ENCODE results near the gene CRYBA1.

Gene CRYBA1

DNA sequence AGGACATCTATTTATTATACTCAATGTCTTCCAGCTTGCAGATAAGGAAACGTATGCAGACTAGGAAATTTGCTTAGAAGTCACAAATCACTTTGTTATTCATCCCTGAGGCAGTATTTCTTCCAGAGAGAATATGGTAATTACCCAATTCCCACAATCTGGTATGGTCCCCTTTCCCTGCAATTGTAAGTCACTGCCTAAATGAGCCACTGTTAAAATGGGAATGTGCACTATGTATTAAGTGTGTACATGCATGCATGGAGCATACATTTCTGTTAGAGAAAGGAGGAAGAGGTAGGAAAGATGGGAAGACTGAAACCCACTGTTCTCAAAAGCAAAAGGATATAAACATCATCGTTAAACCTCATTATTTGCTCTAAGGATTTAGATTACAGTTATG lies 37.3 kb downstream of the CRYBA1 start:
- DNase-seq, result no peak

DNA sequence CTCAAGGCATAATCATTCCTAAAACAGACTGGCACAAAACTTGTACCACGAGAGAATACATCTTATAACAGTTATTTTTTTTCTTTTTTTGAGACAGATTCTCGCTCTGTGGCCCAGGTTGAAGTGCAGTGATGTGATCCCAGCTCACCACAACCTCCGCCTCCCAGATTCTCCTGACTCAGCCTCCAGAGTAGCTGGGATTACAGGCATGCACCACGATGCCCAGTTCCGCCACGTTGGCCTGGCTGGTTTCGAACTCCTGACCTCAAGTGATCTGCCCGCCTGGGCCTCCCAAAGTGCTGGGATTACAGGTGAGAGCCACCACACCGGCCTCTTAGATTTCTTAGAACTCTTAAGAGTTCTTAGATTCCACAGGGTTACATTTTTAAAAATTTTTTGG lies 43.2 kb downstream of the CRYBA1 start:
- no peak for DNase-seq

DNA sequence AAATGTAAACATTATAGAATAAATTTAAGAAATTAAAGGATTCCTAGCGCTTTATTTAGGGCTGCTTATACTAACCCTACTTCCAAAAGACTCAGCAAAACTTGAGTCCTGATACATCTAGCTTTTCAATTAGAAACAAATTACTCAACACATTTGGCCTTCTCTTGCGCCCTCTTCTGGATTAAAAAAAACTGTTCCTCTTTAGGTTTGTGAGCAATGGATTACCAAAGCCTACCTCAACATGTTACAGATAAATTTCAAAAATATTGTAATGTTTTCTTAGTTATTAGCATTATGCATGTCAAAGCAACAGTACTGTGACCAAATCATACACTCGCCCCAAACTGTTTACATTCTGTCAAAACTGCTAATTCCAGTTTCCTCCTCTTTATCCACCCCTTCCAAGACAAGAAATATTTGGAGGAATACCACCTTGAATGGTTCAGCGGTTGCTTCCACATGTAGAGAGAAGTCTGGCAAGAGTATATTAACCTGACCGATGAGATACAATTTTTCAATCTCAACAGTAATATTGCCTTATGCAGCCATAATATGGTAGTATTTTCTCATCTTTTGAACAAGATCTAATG lies 44.6 kb downstream of the CRYBA1 start:
- peak; percentile 12 to 60 for DNase-seq

DNA sequence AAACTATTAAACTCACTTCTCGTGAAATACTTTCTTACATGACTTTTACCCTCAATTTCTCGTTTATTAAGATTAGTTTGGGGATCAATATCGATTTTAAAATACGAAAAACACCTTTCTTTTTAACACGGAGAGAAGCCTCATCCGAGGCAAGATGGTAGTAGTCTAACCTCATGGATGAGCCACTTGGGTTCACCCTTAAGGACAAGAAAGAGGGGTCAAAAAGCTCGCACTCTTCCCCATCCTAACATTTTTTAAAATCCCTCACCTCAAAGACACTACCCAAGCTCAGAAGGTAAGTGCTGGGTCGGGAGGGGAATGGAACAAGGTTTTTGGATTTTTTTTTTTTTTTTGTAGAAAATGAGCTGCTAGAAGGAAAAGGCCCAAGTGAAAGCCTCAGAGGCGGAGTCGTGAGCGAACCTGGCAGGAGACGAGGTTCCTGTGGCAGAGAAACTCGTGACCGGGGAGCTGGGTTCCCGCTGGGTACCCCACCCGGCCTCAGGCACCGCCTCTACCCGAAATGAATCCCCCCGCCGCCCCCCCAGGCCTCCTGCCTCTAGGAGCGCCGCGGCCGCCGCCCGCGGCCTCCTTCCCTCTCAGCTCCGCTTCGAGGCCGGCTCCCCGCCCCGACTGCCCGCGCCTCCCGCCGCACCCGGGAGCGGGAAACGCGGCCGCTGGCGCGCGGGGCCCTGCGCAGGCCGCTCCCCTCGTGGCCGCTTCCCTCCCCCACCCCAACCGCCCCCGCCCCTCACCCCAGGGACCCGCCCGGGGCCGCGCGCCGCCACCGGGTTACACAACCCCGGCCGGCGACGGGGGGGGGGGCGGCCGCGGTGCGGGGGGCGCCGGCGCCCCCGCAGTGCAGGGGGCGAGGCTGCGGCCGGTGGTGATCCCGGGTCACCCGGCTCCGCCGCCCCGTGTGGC lies 45.7 kb downstream of the CRYBA1 start:
- peak in 1 of 2 experiments; percentile 18 for DNase-seq

DNA sequence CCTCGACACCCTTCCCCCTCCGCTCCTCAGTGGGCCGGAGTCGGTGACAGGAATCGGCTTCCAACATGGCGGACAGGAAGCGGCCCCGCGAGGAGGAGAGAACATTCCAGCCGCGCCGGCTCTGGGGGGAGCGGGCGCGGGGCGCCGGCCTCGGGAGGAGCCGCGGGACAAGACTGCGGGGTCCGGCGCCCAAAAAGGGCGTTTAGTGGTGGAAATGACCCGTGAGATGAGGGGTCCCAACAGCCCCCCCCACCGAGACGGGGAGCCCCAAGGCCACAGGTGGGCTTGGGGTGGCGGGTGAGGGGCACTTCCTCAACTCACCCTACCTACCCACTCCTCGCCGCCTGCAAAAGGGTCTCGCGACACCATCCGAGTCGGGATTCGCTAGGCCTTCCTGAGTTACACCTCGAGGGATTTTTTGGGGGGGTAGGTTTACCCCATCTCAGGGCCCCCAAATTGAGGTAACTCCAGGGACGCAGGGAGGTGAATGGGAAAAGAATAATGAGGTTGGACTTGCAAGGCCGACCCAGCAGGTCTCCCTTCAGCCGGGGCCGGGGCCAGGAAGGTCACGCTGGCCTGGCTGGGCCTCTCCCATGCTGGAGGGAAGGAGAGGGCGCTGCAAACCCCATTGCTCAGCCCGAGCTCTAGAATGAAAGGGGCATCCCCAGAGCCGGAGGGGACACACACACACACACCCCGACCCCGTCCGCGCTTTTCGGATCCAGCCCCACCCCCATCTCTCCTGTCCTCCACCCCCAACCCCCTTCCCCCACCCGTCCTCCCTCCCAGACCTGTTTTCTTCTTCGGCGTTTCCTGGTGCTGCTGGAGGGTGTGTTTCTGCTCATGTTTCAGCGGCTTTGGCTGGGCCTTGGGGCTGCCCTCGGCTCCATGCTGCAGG lies 46.6 kb downstream of the CRYBA1 start:
- DNase-seq, result peak; percentile 18 to 50

DNA sequence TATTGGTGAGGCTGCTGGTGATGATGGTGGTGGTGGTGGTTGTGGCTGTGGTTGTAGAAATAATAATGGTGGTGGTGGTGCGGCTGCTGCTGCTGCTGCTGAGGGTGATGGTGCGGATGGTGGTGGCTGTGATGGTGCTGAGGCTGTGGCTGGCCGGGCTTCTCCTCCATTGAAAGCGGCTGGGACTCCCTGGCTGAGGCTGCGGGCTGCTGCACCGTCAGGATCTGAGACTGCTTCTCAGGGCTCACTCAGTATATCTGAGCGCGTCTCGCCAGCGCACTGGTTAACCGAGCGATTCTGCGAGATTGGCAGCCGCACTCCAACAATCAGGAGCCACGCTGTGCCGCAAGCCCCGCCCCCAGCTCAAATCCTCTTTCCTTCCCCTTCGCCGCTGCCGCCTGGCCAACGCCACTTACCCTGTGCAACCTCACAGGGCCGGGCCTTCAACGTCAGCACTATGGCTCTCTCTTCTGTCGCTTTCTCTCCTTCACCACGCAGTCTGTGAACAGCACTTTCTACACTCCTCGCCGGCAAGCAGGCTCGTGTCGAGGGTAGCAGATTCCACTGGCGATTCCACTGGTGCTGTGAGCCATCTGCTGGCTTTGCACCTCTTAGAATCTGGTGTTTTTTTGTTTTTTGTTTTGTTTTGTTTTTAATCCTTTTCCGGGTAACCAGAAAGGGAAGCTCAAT lies 47.4 kb downstream of the CRYBA1 start, which contains the start of gene NUFIP2:
NUFIP2 (minus strand) TSS at position 259 of the 690 bp plus-strand sequence; CDS start at position 170, 89 bp downstream.
- peak; percentile 96 to 97 for DNase-seq

DNA sequence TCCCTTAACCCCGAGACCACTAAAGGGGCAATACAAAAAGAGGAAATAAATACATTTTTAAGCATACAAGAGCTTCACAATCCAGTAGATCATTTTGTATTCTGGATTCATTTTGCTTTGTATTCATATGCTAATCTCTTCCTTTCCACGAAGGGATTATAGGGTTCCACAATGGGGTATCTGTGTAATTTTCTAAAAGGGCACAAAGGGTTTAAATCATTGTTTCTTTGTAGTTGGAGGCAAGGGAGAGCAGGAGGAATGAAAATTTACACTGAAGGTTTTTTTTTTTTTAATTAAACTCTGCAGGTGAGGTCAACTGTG lies 47.9 kb downstream of the CRYBA1 start:
- DNase-seq, result no peak

DNA sequence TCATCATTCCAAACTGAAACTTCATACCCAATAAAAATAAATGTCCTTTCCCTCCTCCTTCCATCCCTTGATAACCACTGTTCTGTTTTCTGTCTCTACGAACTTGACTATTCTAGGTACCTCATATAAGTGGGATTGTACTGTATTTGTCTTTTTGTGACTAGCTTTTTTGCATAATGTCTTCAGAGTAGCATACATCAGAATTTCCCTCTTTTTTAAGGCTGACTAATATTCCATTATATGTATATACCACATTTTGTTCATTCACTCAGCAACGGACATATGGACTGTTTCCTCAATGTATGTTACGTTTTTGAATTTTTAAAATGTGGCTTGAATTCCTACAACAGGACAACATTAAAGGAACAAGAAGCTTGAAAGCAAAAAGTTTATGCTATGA lies 48.8 kb downstream of the CRYBA1 start:
- DNase-seq, result no peak

DNA sequence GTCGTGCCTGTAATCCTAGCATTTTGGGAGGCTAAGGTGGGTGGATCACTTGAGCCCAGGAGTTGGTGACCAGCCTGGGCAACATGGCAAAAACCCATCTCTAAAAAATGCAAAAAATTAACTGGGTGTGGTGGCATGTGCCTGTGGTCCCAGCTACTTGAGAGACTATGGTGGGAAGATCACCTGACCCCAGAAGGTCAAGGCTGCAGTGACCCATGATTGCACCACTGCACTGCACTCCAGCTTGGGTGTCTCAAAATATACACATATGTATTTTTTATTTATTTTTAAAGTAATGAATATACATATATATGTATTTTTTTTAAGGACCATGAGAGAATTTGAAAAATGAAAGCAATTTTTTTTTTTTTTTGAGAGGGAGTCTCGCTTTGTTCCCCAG lies 52.4 kb downstream of the CRYBA1 start:
- no peak for DNase-seq

DNA sequence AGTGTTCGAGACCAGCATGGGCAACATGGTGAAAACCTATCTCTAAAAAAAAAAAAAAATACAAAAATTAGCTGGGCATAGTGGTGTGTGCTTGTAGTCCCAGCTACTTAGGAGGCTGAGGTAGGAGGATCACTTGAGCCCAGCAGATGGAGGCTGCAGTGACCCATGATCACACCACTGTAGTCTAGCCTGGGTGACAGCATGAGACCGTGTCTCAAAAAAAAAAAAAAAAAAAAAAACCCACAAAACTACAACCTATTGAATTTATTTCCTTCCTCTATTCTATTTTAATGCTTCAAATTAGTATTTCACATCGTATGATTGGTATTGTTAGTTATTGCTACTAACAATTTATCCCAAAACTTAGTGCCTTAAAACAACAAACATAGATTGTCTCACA lies 56.7 kb downstream of the CRYBA1 start:
- DNase-seq, result no peak

Measured in NCI-H1930 (cell line).